ENCODE results near the gene CTNNBL1.
"Not testable (repeated sequence)": the region's sequence is repeated elsewhere in the genome, so short reads cannot be mapped to it uniquely, and the experiment has no call there.

CTNNBL1 gene

GRCh38 chr20:37856034-37856433 lies 162.2 kb downstream of the CTNNBL1 start:
- not testable (repeated sequence) for H3K36me3 ChIP-seq (ENCODE audit: control insufficient read depth, insufficient read depth, low read length); H3K4me3 ChIP-seq (ENCODE audit: low read depth, low read length); H3K4me1 ChIP-seq (ENCODE audit: control insufficient read depth, insufficient read depth, low read length); H3K9ac ChIP-seq (ENCODE audit: low read depth, low read length); H3K27me3 ChIP-seq (ENCODE audit: control insufficient read depth, insufficient read depth, low read length); H3K9me3 ChIP-seq (ENCODE audit: control insufficient read depth, insufficient read depth, low read length)

- no peaks in the 10 kb centered on the region for H3K9me3 ChIP-seq (ENCODE audit: control insufficient read depth, insufficient read depth, low read length)
- no peak overlapping the region for H3K4me3 ChIP-seq (ENCODE audit: low read depth, low read length)
- no peaks in the 10 kb centered on the region for H3K27me3 ChIP-seq (ENCODE audit: control insufficient read depth, insufficient read depth, low read length)
- H3K9ac ChIP-seq (ENCODE audit: low read depth, low read length), result no peak overlapping the region
- peaks cover 6% of the 10 kb centered on the region for H3K36me3 ChIP-seq (ENCODE audit: control insufficient read depth, insufficient read depth, low read length)
- H3K4me1 ChIP-seq (ENCODE audit: control insufficient read depth, insufficient read depth, low read length), result no peaks in the 10 kb centered on the region
Observed at GRCh38 chr20:37856932-37857660, 163.3 kb downstream of the CTNNBL1 start.

- no peak overlapping the region for H3K4me3 ChIP-seq (ENCODE audit: low read depth, low read length)
- no peaks in the 10 kb centered on the region for H3K27me3 ChIP-seq (ENCODE audit: control insufficient read depth, insufficient read depth, low read length)
- peaks cover 7% of the 10 kb centered on the region for H3K36me3 ChIP-seq (ENCODE audit: control insufficient read depth, insufficient read depth, low read length)
- H3K4me1 ChIP-seq (ENCODE audit: control insufficient read depth, insufficient read depth, low read length), result no peaks in the 10 kb centered on the region
- H3K9me3 ChIP-seq (ENCODE audit: control insufficient read depth, insufficient read depth, low read length), result no peaks in the 10 kb centered on the region
- H3K9ac ChIP-seq (ENCODE audit: low read depth, low read length), result no peak overlapping the region
Observed at GRCh38 chr20:37859406-37860171, 165.8 kb downstream of the CTNNBL1 start.

- Histone ChIP-seq H3K36me3 (ENCODE audit: control insufficient read depth, insufficient read depth, low read length) (peaks cover 7% of the 10 kb centered on the region), H3K4me1 (ENCODE audit: control insufficient read depth, insufficient read depth, low read length) (peaks cover under 1% of the 10 kb centered on the region)
Observed at GRCh38 chr20:37863289-37863688, 169.5 kb downstream of the CTNNBL1 start.

GRCh38 chr20:37864298-37864697 lies 170.5 kb downstream of the CTNNBL1 start:
- Histone ChIP-seq H3K9me3 (ENCODE audit: control insufficient read depth, insufficient read depth, low read length) (no peaks in the 10 kb centered on the region), H3K9ac (ENCODE audit: low read depth, low read length) (no peak overlapping the region), H3K27me3 (ENCODE audit: control insufficient read depth, insufficient read depth, low read length) (no peaks in the 10 kb centered on the region), H3K36me3 (ENCODE audit: control insufficient read depth, insufficient read depth, low read length) (peaks cover 7% of the 10 kb centered on the region), H3K4me3 (ENCODE audit: low read depth, low read length) (no peak overlapping the region), H3K4me1 (ENCODE audit: control insufficient read depth, insufficient read depth, low read length) (peaks cover 6% of the 10 kb centered on the region)

More at GRCh38 chr20:37863289-37863688, 169.5 kb downstream of the CTNNBL1 start:
- Histone ChIP-seq H3K27me3 (ENCODE audit: control insufficient read depth, insufficient read depth, low read length) (no peaks in the 10 kb centered on the region), H3K4me3 (ENCODE audit: low read depth, low read length) (no peak overlapping the region), H3K9ac (ENCODE audit: low read depth, low read length) (no peak overlapping the region), H3K9me3 (ENCODE audit: control insufficient read depth, insufficient read depth, low read length) (no peaks in the 10 kb centered on the region)

- no peaks in the 10 kb centered on the region for H3K9me3 ChIP-seq (ENCODE audit: control insufficient read depth, insufficient read depth, low read length)
- no peak overlapping the region for H3K9ac ChIP-seq (ENCODE audit: low read depth, low read length)
- H3K4me1 ChIP-seq (ENCODE audit: control insufficient read depth, insufficient read depth, low read length), result peaks cover 12% of the 10 kb centered on the region
- no peaks in the 10 kb centered on the region for H3K27me3 ChIP-seq (ENCODE audit: control insufficient read depth, insufficient read depth, low read length)
- H3K4me3 ChIP-seq (ENCODE audit: low read depth, low read length), result no peak overlapping the region
- H3K36me3 ChIP-seq (ENCODE audit: control insufficient read depth, insufficient read depth, low read length), result peaks cover 13% of the 10 kb centered on the region
Observed at GRCh38 chr20:37866051-37866450, 172.2 kb downstream of the CTNNBL1 start.

GRCh38 chr20:37867289-37868195 lies 173.7 kb downstream of the CTNNBL1 start:
- no peak overlapping the region for H3K4me3 ChIP-seq (ENCODE audit: low read depth, low read length)
- H3K27me3 ChIP-seq (ENCODE audit: control insufficient read depth, insufficient read depth, low read length), result no peaks in the 10 kb centered on the region
- peaks cover 15% of the 10 kb centered on the region for H3K36me3 ChIP-seq (ENCODE audit: control insufficient read depth, insufficient read depth, low read length)
- no peak overlapping the region for H3K9ac ChIP-seq (ENCODE audit: low read depth, low read length)
- H3K4me1 ChIP-seq (ENCODE audit: control insufficient read depth, insufficient read depth, low read length), result peaks cover 12% of the 10 kb centered on the region
- H3K9me3 ChIP-seq (ENCODE audit: control insufficient read depth, insufficient read depth, low read length), result no peaks in the 10 kb centered on the region

GRCh38 chr20:37868851-37869333 lies 175.1 kb downstream of the CTNNBL1 start:
- peaks cover 14% of the 10 kb centered on the region for H3K36me3 ChIP-seq (ENCODE audit: control insufficient read depth, insufficient read depth, low read length)
- peaks cover 12% of the 10 kb centered on the region for H3K4me1 ChIP-seq (ENCODE audit: control insufficient read depth, insufficient read depth, low read length)
- H3K4me3 ChIP-seq (ENCODE audit: low read depth, low read length), result no peak overlapping the region
- H3K9me3 ChIP-seq (ENCODE audit: control insufficient read depth, insufficient read depth, low read length), result no peaks in the 10 kb centered on the region
- H3K27me3 ChIP-seq (ENCODE audit: control insufficient read depth, insufficient read depth, low read length), result no peaks in the 10 kb centered on the region
- no peak overlapping the region for H3K9ac ChIP-seq (ENCODE audit: low read depth, low read length)

- no peak overlapping the region for H3K9ac ChIP-seq (ENCODE audit: low read depth, low read length)
- H3K4me1 ChIP-seq (ENCODE audit: control insufficient read depth, insufficient read depth, low read length), result peaks cover 12% of the 10 kb centered on the region
- H3K4me3 ChIP-seq (ENCODE audit: low read depth, low read length), result no peak overlapping the region
- H3K9me3 ChIP-seq (ENCODE audit: control insufficient read depth, insufficient read depth, low read length), result no peaks in the 10 kb centered on the region
- H3K36me3 ChIP-seq (ENCODE audit: control insufficient read depth, insufficient read depth, low read length), result peaks cover 14% of the 10 kb centered on the region
- no peaks in the 10 kb centered on the region for H3K27me3 ChIP-seq (ENCODE audit: control insufficient read depth, insufficient read depth, low read length)
Observed at GRCh38 chr20:37869334-37869861, 175.6 kb downstream of the CTNNBL1 start.

- H3K36me3 ChIP-seq (ENCODE audit: control insufficient read depth, insufficient read depth, low read length), result peaks cover 16% of the 10 kb centered on the region
- no peaks in the 10 kb centered on the region for H3K9me3 ChIP-seq (ENCODE audit: control insufficient read depth, insufficient read depth, low read length)
- H3K4me1 ChIP-seq (ENCODE audit: control insufficient read depth, insufficient read depth, low read length), result peaks cover 12% of the 10 kb centered on the region
Observed at GRCh38 chr20:37870294-37870693, 176.5 kb downstream of the CTNNBL1 start.

GRCh38 chr20:37871751-37872150 lies 177.9 kb downstream of the CTNNBL1 start:
- H3K9me3 ChIP-seq (ENCODE audit: control insufficient read depth, insufficient read depth, low read length), result no peaks in the 10 kb centered on the region
- no peaks in the 10 kb centered on the region for H3K27me3 ChIP-seq (ENCODE audit: control insufficient read depth, insufficient read depth, low read length)
- peaks cover 17% of the 10 kb centered on the region for H3K36me3 ChIP-seq (ENCODE audit: control insufficient read depth, insufficient read depth, low read length)
- peaks cover 12% of the 10 kb centered on the region for H3K4me1 ChIP-seq (ENCODE audit: control insufficient read depth, insufficient read depth, low read length)
- H3K9ac ChIP-seq (ENCODE audit: low read depth, low read length), result no peak overlapping the region
- no peak overlapping the region for H3K4me3 ChIP-seq (ENCODE audit: low read depth, low read length)

More at GRCh38 chr20:37870294-37870693, 176.5 kb downstream of the CTNNBL1 start:
- Histone ChIP-seq H3K27me3 (ENCODE audit: control insufficient read depth, insufficient read depth, low read length) (no peaks in the 10 kb centered on the region), H3K9ac (ENCODE audit: low read depth, low read length) (no peak overlapping the region), H3K4me3 (ENCODE audit: low read depth, low read length) (no peak overlapping the region)
